PC-9 (cell line): ENCODE results near the gene MAGEA2. TPM values are rescaled to one million over a fixed set of nuclear protein-coding genes. Genes with fewer than 3 reads are reported as not detected.
A peak's percentile ranks its signal among the peaks of the same experiment; 100 is the strongest.
"Not testable (repeated sequence)": the region's sequence is repeated elsewhere in the genome, so short reads cannot be mapped to it uniquely, and the experiment has no call there.

ENCODE experiments used
- BruUV-seq: library from RNA; stranded (reverse); fragments of 400-500 nt; replicated peaks from 2 replicates; lab custom pipeline; 2021; lab: Mats Ljungman, UMichigan
- CTCF ChIA-PET: fragments of 300-600 bp; sonication (Branson Sonifier 250); formaldehyde crosslinking; loops from one replicate; lab custom pipeline; 2022; ENCODE audit warnings: antibody characterized with exemption; lab: Charles Lee
- POLR2A ChIA-PET: fragments of 300-600 bp; sonication (Branson Sonifier 250); formaldehyde crosslinking; loops from one replicate; lab custom pipeline; 2022; ENCODE audit warnings: antibody characterized with exemption; ENCODE audit not compliant: unreplicated experiment; lab: Charles Lee
- DNase-seq, 2 experiments: peaks; one replicate each; pipeline versions ENCODE4 v3.0.0 to v3.0.0-alpha.2; 2015 to 2022; ENCODE audit warnings: mixed read lengths in 1 of 2
- H2AFZ ChIP-seq: fragments of 200-600 bp; sonication (generic); 2 replicates; pipeline ENCODE4 v1.8.1; 2017; ENCODE audit warnings: antibody characterized with exemption
- H3F3A ChIP-seq: fragments of 200-600 bp; sonication (generic); 2 replicates; pipeline ENCODE4 v1.8.1; 2017; ENCODE audit warnings: antibody characterized with exemption, mild to moderate bottlenecking, low read depth; ENCODE audit not compliant: insufficient read depth
- H3K27ac ChIP-seq: fragments of 200-600 bp; sonication (generic); 2 replicates; pipeline ENCODE4 v1.6.1; 2016; ENCODE audit warnings: mixed run types
- H3K27me3 ChIP-seq: fragments of 200-600 bp; sonication (generic); 2 replicates; pipeline ENCODE4 v1.6.1; 2016; ENCODE audit warnings: low read depth, mixed run types; ENCODE audit not compliant: insufficient read depth
- H3K36me3 ChIP-seq: fragments of 200-600 bp; sonication (generic); 2 replicates; pipeline ENCODE4 v1.6.1; 2016; ENCODE audit warnings: low read depth, mixed run types
- H3K4me1 ChIP-seq: fragments of 200-600 bp; sonication (generic); replicated peaks from 2 replicates; pipeline ENCODE4 v1.6.1; 2016; ENCODE audit warnings: mixed run types; ENCODE audit not compliant: insufficient read depth
- H3K4me2 ChIP-seq: fragments of 200-600 bp; sonication (generic); 2 replicates; pipeline ENCODE4 v1.6.1; 2017; ENCODE audit warnings: mixed run types
- H3K4me3 ChIP-seq: fragments of 200-600 bp; sonication (generic); 2 replicates; pipeline ENCODE4 v1.6.1; 2016; ENCODE audit warnings: mixed run types
- H3K79me2 ChIP-seq: fragments of 200-600 bp; sonication (generic); 2 replicates; pipeline ENCODE4 v1.6.1; 2017; ENCODE audit warnings: low read depth, mixed run types
- H3K9me2 ChIP-seq: fragments of 200-600 bp; sonication (generic); 2 replicates; pipeline ENCODE4 v1.8.1; 2017; ENCODE audit warnings: mild to moderate bottlenecking; ENCODE audit not compliant: insufficient read depth
- H3K9me3 ChIP-seq: fragments of 200-600 bp; sonication (generic); 2 replicates; pipeline ENCODE4 v1.8.1; 2016; ENCODE audit warnings: low read depth; ENCODE audit not compliant: insufficient read depth
- H4K20me1 ChIP-seq: fragments of 200-600 bp; sonication (generic); 2 replicates; pipeline ENCODE4 v1.8.1; 2017; ENCODE audit not compliant: insufficient read depth
- intact Hi-C: fragments of 100-400 bp; cut with micrococcal nuclease; formaldehyde crosslinking; loops from one replicate; pipeline ENCODE4 v1.10.0; 2022; ENCODE audit not compliant: unreplicated experiment
- total RNA-seq: library from RNA; stranded (reverse); gene quantifications from 2 replicates; pipeline ENCODE4 v1.2.3, GENCODE V29; 2021

The MAGEA2 gene
- total RNA-seq, 1 experiment from 2014 or later, result 18.7 TPM

- POLR2A ChIA-PET, H2AFZ ChIP-seq: not testable (repeated sequence)
Measured at GRCh38 chrX:152706500-152706899, 47.1 kb downstream of the MAGEA2 start.

GRCh38 chrX:152700390-152700789 is 53.3 kb downstream of the MAGEA2 start:
- H3K36me3 ChIP-seq, H3K27ac ChIP-seq, H3K27me3 ChIP-seq, H3K4me1 ChIP-seq, CTCF ChIA-PET, DNase-seq, H3F3A ChIP-seq, BruUV-seq, H3K4me3 ChIP-seq, H3K9me2 ChIP-seq, H3K9me3 ChIP-seq, H4K20me1 ChIP-seq, POLR2A ChIA-PET, H2AFZ ChIP-seq, intact Hi-C loops: not testable (repeated sequence)
- H3K79me2 ChIP-seq, result peaks cover 18% of the 10 kb centered on the region
- peak overlapping the region; percentile 25; the same call in 1 of the 2 replicates for H3K4me2 ChIP-seq

More at GRCh38 chrX:152706500-152706899, 47.1 kb downstream of the MAGEA2 start:
- DNase-seq, H3K4me2 ChIP-seq, H3K4me3 ChIP-seq, H3K9me2 ChIP-seq, H3K36me3 ChIP-seq, H3F3A ChIP-seq, H4K20me1 ChIP-seq, H3K27me3 ChIP-seq, H3K4me1 ChIP-seq, BruUV-seq, H3K27ac ChIP-seq, H3K79me2 ChIP-seq, intact Hi-C loops, CTCF ChIA-PET, H3K9me3 ChIP-seq: not testable (repeated sequence)

Other genes starting within 250 kb of the MAGEA2 start
- not detected in 2 replicates for gene GABRQ, start 115.9 kb downstream of the MAGEA2 start, total RNA-seq
- 133 and 135 TPM in 2 replicates for gene MAGEA3, start 55.0 kb downstream of the MAGEA2 start, total RNA-seq
- gene CSAG2, start 44.6 kb downstream of the MAGEA2 start, total RNA-seq, result not detected in 2 replicates
- 30.1 and 35.3 TPM in 2 replicates for gene MAGEA2B, start 39.2 kb downstream of the MAGEA2 start, total RNA-seq
- gene CSAG1, start 20.1 kb downstream of the MAGEA2 start, total RNA-seq, result 33.2 and 36.5 TPM in 2 replicates
- gene MAGEA12, start 20.1 kb downstream of the MAGEA2 start, total RNA-seq, result 17.2 and 24.2 TPM in 2 replicates
- 41.6 and 52.9 TPM in 2 replicates for gene CSAG3, start 5.4 kb upstream of the MAGEA2 start, total RNA-seq
- 116 and 122 TPM in 2 replicates for gene MAGEA6, start 15.8 kb upstream of the MAGEA2 start, total RNA-seq
- gene CETN2, start 76.9 kb upstream of the MAGEA2 start, total RNA-seq, result 66.9 and 78.6 TPM in 2 replicates
- 40.9 and 55.1 TPM in 2 replicates for gene NSDHL, start 77.2 kb upstream of the MAGEA2 start, total RNA-seq
- gene ZNF185, start 144.2 kb upstream of the MAGEA2 start, total RNA-seq, result 40.6 and 42.8 TPM in 2 replicates
- not detected in 2 replicates for gene PNMA5, start 240.3 kb upstream of the MAGEA2 start, total RNA-seq